NCI-H1436 (cell line): ENCODE results near the gene C6orf132.
"Not testable (repeated sequence)": the region's sequence is repeated elsewhere in the genome, so short reads cannot be mapped to it uniquely, and the experiment has no call there.

Experiments used
- DNase-seq: peaks from one replicate; lab custom pipeline; 2025; lab: John Stamatoyannopoulos, UW

C6orf132 gene

DNA sequence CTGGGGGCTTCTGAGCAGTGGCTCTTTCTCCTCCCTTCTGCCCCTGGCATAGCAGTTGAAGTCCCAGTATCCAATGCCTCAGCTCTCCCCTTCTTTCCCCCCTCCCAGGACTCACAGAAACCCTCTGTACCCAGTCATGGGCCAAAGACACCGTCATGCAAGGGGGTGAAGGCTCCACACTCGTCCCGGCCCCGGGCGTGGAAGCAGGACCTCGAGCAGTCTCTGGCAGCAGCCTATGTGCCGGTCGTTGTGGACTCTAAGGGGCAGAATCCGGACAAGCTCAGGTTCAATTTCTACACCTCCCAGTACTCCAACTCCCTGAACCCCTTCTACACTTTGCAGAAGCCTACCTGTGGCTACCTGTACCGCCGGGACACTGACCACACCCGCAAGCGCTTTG lies 20.4 kb upstream of the C6orf132 start:
- no peak for DNase-seq

DNA sequence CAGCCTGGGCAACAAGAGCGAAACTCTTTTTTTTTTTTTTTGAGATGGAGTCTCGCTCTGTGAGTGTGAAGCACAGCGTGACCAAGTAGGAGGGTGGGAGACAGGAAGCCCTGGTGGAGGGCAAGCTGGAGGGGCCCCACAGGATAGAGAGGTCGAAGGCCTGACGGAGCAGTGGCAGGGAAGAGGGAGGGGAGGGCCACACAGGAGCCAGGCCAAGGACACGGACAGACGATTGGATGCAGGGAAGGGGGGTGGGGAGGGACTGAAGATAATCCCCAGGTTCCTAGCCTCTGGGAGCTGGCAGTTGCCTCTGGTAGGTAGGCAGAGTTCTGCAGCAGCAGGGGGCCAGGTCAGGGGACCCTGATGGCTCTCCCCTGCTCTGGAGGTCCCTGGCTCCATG lies 20.0 kb upstream of the C6orf132 start:
- no peak for DNase-seq

DNA sequence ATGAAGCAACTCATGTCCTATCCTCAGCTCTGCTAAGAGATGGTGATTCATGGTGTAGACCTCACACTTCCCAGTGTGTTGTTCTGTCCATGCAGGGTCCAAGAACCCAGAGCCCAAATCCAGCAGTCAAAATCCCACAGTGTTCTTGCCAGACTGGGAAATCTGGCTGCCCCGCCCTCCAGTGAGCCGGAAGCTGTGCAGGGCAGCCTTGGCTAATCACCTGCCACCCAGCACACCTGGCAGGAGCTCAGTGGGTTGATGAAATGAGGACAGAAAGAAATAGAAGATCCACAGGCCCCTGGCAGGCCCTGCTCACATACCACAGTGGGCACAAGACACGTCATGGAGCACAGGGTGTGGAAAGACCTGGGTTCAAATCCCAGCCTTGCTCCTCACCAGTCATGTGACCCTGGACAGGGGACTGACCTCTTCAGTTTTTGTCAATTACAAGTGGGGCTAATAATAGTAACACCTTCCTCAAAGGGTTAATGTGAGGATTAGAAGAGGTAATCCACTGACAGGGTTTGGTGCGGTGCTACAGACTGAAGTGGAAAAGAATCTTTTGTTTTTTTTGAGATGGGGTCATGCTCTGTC lies 17.1 kb upstream of the C6orf132 start:
- DNase-seq: no peak

DNA sequence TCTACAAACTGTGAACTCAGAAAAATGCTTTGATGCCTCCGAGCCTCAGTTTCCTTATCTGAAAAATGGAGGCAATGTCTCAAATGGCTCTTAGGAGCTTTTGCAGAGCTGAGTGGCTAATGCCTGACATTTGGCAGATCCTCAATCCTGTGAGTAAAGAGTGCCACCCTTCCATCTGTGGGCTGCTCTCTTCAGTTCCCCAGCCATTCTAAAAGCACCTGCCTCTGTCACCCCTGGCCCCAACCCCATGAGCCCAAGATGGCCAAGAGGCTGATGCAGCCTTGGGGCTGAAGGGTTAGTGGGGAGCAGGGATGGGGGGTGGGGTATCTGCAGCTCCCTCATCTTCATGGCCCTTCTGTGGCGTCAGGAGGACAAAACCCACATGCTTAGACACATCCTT lies 16.2 kb upstream of the C6orf132 start:
- no peak for DNase-seq

DNA sequence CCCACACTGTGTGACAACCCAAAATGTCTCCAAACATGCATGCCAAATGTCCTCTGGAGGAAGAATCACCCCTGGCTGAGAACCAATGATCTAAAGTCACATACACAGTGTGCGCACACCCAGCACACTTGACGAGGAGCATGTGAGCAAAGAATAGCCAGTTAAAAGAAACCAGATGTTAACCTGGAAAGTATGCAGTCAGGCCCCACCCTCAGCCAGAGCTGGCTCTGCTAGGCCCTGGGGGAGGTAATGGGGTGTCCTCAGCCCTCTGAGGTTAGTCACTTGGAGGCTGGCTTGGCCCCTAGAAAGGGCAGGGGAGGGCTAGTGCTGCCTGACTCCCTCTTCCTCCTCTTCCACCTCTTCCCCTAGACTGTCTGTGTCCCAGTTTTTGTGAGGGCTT lies 15.6 kb upstream of the C6orf132 start:
- no peak for DNase-seq

DNA sequence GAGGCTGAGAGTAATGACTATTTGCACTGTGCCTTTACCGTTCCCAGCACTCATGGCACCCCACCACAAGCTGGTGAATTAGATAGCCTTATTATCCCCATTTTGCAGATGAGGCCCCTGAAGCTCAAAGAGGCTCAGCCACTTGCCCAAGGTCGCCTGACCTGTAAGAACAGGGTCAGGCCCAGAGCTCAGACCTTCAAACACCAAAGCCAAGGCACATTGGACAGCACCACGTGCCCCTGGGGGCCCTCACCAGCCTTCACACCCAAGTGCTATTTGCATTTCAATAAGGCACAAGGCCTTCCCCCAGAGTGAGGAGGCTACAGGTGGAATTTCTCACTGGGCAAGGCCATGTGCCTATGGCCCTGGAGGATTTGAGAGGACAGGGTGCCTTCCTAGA lies 14.2 kb upstream of the C6orf132 start:
- DNase-seq: no peak

DNA sequence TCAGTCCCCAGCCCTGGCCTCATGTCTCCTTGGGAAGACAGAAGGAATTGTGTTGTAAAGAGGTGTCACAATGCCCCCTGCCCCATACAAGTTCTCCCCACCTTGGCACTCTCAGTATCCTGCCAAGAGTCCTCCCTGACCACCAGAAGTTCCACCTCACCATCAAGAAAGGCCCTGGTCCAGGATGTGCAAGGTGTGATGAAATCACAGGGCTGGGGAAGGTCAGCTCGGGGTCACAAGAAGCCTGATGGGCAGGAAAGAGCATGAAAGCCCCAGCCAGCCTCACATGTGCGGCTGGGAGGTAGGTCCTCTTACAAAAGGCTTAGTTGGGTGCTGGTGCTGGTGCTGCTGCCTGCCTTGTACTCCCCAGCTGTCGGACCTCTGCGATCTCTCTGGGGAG lies 12.9 kb upstream of the C6orf132 start:
- DNase-seq: no peak

DNA sequence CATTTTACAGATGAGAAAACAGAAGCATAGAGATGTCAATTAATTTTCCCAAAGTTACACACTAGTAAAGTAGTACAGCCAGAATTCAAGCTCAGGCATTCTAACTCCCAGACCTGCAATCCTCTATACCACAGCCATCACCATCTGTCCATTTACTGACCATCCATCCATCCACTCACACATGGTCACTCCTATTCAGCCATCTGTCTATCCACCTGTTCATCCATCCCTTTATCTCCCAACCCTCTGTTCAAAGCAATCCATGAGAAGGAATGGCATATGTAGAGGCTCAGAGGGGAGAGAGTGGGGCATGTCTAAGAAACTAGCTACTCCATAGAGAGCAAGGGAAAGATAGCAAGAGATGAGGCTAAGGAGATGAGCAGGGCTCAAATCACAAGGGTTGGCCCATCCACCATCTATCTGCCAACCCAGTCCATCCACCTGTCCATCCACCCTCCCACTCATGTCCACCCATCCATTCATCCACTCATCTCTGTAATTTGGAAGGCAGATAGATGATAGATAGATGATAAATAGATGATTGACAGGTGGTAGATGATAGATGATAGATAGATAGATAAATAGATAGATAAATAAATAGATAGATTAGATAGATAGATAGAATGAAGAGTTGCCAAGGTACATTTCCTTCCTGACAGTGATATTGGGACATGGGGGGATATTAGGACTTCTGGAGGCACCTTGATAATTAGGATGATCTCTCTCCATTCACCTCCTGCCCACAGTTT lies 12.2 kb upstream of the C6orf132 start:
- no peak for DNase-seq

DNA sequence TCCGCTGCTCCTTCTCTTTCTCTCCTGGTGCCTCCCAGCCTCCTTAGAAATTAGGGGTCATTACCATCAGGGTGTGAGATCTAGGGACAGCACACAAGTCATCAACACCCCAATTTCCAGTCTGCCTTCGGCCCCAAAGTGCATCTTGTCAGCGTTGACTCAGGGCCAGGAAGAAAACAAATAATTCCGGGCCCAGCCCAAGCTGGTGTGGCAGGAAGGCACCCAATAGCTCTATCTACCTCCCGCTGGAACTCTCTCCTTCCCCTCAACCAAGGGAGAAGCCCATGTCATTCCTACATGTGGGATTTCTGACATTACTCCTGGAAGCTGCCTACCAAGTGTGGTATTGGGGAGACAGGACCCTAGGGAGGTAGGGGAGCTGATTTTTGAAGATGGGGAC lies 11.5 kb upstream of the C6orf132 start:
- DNase-seq: no peak

DNA sequence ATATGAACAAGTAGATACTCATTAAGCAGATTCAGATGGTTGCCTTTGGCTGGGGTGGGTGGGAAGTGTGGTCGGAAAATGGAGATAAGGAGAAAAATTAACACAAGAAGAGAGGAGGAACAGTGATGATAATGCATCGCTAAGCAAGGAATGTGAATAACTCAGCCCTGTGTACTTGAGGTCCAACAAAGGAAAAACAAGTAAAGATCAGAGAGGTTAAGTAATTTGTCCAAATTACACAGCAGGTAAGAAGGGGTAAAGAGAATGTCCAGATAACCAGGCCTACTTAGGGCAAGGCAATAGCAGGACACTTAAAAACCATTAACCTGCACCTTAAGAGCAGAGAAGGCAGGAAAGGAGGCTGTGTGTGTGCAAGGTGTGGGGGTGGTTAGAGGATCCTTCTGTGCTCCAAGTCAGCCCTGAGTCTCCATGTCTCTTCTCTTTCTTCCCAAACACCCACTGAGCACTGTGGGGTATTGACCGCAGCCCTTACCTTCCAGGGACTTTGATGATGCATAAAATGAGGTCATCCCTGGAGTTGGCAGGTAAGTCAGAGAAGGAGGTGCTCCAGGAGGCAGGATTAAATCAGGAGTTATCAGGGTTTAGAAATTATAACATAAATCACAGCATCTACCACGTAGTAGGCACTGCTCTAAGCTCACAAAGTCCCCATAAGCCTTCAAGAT lies 10.3 kb upstream of the C6orf132 start:
- DNase-seq: not testable (repeated sequence)

DNA sequence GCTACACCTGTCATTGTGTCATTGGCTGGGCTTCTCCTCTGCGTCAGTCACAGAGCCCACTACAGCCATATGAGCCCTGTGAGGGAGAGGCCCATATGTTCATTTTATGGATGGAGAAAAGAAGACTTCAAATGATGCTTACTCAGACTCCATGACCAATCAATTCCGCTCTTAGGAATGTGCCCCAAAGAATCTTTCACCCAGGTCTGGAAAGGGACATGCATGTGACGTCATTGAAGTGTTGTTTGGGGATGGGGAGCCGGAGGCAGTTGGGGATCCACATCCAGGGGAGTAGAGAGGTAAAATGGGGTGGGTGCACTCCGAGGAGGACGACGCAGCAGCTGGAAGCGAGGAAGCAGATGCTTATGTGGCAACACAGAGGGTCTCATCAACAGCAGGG lies 9.6 kb upstream of the C6orf132 start:
- no peak for DNase-seq

DNA sequence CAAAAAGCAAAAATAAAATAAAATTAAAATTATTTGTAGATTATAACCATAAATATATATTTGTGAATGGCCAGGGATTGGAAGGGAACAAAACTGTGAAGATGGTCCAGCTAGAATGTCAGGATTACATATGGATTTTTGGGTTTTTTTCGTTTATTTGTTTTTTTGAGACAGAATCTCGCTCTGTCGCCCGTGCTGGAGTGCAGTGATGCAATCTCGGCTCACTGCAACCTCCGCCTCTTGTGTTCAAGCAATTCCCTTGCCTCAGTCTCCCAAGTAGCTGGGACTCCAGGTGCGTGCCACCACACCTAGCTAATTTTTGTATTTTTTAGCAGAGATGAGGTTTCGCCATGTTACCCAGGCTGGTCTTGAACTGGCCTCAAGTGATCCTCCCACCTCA lies 7.8 kb upstream of the C6orf132 start:
- no peak for DNase-seq

DNA sequence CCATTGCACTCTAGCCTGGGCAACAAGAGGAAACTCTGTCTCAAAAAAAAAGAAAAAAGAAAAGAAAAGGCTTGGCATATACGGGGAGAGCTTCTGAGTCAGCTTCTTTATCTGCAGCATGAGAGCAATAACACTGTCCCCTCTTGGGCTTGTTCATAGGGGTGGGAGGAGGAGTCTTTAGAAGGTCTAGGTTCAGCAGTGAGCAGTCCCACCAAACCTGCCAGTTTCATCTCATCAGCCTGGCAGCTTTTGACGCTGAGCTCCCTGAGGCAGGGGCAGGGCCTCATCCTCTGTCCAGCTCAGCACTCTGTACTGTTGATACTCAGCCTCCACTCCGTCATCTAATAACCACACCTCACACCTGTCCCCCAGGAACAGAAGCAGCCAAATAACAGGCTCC lies 5.6 kb upstream of the C6orf132 start:
- DNase-seq: no peak

DNA sequence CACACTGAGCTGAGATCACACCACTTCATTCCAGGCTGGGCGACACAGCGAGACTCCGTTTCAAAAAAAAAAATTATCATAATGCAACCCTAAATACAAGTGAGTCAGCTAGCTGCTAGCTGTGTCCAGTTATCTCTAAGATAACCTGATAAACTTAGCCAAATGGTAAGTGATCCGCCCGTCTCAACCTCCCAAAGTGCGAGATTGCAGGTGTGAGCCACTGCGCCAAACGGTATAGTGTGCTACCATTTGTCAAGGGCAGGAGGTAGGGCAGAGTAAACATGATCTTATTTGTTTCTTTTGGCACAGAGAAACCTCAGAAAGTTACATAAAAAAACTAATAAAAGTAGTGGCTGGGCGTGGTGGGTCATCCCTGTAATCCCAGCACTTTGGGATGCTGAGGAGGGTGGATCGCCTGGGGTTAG lies 4.7 kb upstream of the C6orf132 start:
- DNase-seq: no peak

DNA sequence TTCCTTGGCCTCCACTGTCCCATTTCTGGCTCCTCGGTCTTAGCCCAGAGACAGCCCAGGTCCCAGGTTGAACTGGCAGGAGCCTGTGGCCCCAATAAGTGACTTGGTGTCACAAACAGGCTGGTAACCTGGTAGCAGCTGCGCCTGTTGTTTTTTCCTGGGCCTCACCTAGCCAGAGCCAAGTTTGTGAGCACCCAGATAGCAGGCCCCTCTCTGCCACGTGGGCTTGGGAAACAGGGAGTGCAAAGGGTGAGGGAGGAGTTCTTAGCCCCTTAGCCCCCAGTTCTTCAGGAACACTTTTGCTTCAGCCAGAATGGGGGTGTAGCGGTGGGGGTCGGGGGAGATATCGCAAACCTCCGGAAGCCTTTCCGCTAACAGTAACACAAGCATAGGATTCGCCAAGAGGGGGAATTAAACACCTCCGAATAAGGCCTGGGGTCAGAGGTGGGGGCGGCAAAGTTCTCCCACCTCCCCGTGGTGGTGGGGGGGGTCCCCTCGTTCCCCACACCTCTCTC lies 760 bp downstream of the C6orf132 start:
- DNase-seq: no peak

DNA sequence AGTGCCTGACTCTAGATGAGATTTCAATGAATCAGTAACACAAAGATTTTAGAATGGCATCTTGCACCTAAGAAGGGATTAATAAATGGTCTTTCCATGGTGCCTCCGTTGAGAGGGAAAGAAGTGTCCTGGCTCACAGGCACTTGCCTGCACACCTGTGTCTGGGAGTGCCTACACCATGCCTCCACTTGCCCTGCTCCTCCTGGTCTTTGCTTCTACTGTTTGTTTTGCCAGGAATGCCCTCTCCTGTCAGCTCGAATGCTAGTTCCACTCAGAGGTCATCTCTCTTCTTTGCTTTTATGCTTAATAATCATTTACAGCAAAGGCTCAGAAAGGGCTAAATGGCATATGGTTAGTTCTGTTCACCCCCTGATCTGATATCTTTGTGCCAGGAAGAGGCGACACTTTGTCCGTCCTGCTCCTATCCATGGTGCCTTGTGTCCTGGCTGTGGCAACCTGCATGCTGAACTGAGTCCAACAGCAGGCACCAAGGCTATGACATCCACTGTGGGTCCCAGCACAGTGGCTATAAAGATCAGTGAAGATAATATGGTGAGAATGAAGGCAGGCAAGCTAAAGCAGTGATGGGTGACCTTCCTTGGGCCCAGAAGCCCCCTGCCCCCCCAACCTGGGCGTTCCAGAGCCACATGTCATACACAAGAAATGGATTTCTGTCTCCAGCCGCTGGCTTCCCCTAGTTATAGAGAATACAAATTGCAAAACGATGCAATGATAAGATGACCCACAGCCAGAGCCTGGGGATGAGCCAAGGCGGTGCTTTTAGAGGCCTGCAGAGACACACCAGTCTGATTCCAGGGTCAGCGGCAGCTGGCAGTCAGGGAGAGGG lies 1.4 kb downstream of the C6orf132 start:
- DNase-seq: no peak

DNA sequence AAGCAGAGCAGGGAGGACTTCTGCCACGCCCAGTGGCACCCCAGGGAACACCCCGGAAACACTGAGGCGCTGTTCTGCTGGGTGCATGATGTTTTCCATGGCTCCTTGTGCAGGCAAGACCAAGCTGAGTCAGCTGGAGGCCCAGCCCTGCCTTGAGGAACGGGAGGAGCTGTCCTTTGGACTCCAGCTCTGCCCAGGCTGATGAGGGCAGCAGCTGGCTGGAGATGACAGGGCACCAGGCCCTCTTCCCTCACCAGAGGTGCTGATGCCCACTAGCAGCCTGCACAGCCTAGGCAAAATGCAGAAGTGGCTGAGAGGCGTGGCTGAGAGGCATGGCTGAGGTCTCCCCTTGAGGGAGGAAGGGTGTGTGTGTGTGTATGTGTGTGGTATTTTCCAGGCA lies 2.4 kb downstream of the C6orf132 start:
- DNase-seq: no peak

DNA sequence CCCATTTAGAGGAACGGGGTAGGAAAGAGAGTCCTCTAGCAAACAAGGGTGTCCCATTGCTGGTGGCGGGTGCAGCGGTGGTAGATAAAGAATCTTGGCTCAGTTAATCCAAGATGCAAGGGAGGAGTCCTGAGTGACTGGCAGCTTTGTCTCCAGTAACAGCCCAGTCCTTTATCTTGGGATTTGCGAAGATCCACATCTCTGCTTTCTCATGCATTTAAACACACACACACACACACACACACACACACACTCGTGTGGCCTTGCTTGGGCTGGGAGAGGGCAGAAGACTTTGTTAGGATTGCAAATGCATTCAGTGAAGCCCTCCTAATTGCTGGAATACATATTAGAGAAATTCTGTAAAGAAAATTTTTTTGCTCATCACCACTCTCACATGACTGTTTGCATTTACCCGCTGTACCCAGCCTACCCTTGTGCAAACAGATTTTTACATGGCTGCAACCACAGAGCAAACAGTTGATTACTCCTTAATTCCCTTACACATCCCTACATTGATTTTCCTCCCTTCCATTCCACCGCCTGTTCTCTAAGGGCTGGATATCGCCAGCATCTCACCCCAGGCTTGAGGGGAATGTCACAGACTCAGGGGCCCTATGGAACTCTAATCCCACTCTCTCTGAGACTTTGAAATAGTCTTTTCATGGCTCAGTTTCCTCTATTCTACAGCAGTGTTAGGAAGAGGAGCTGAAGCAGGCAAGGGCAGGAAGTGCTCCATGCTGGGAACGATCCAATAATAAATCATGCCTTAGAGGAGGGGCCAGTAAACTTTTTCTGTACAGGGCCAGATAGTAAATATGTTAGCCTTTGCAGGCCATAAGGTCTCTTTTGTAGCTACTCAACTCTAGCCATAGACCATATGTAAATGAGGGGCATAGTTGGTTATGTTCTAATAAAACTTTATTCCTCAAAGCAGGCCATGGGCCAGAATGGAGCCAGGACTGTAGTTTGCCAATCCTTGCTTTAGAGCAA lies 3.5 kb downstream of the C6orf132 start:
- DNase-seq: no peak

DNA sequence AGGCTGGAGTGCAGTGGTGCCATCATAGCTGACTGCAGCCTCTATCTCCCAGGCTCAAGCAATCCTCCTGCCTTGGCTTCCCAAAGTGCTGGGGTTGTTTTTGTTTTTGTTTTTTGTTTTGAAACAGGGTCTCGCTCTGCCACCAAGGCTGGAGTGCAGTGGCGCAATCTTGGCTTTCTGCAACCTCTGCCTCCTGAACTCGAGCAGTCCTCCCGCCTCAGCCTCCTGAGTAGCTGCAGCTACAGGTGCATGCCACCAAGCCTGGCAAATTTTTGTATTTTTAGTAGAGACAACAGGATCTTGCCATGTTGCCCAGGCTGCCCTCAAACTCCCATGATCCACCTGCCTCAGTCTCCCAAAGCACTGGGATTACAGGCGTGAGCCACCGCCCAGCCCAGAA lies 4.2 kb downstream of the C6orf132 start:
- no peak for DNase-seq

DNA sequence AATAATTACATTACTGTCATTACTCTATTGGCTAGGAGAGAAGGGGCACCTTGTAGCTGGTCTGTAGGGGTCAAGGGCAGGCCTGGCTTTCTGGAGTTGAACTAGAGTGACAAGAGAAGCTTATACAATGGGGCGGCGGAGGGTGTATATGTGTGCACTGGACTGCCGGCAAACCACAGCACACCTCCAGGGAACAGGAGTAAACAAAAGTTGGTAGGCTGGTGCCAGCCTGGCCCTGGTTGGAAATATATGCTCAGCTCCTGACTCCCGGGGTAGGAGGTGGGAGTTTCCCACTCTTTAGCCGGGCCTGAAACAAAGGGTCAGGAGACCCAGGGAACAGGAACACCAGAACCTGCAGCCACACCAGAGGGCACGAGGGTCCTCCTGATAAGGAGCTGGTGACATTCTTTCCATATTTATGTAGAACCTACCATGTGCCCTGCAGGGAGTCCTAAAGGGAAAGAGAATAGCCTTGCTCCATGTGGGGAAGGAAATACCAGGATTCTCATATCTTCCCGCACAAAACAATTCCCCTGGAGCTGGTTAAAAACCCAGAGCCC lies 5.1 kb downstream of the C6orf132 start:
- no peak for DNase-seq
